ENCODE measurements around the gene PCSK2.

PCSK2 gene

DNA sequence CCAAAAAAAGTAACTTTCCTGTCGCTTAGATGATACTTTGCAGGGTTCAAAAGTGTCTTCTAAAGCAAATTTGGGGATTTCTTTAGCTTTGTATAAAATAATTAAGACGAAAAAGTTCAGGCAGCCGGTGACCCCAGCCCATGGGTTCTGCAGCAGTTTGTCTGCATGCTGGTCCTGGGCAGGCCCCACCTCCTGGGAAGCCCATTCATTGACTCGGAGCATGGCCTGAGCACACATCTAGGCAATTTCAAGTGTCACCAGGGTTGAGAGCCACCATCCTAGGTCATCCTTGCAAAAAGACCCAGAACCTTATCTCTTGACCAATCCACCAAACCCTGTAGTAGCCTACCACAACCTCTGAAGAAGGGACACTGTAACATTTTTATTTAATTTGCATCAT is 283.7 kb downstream of the PCSK2 start:
- DNase-seq: no peak

GRCh38 chr20:17511401-17511800 is 284.6 kb downstream of the PCSK2 start:
- DNase-seq: no peak

- no peak for DNase-seq
Measured at GRCh38 chr20:17513939-17514338, 287.1 kb downstream of the PCSK2 start.

- DNase-seq: no peak
Measured at GRCh38 chr20:17515053-17515452, 288.2 kb downstream of the PCSK2 start.

GRCh38 chr20:17518339-17519052 is 291.7 kb downstream of the PCSK2 start:
- DNase-seq: no peak

DNA sequence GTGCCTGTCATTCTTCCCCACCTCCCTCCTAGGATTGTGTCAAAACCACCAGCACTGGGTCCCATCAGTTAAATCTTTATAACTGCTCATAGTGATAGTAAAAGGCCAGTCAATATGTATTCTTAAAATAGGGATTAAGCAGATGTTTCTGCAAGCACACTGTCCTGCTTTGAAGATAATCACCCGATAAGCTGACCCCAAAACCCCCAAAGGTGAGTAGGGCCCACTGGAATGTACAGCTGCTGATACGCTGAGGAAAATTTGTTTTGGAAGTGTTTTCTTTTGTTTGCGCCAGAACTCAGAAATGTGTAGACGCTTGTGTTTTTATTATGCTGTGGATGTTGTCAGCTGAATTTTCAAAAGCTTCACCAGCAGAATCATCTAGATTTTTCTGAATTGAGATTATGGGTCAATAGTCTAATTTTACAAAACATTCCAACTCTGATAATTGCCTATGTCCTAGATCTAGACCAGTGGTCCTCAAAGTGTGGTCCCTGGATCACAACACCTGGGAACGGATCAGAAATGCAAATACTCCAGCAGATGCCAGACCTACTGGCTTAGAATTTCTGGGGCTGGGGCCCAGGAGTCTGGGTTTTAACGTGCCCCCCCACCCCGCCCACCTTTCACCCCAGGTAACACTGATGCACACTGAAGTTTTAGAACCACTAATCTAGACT is 292.9 kb downstream of the PCSK2 start:
- DNase-seq: no peak

DNA sequence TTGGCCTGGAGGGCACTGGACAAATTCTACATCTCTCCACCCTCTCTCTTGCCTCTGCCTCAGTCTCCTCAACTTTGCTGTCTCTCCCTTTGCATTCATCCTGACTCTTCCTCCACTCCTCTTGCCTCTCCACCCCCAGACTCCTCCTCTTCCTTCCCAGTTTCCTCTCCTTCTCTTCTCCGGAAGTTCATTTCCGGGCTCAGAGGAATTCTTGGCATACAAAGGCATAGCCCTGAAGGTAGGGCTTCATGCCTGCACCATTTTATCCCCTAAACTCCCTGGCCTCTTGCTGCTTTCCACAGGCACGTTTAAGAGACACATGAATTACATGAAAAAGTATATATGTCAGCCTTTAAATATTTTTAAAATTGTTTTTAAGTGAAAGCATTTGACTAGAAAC is 293.7 kb downstream of the PCSK2 start:
- no peak for DNase-seq

- no peak for DNase-seq
Measured at GRCh38 chr20:17522528-17522927, 295.7 kb downstream of the PCSK2 start.

DNA sequence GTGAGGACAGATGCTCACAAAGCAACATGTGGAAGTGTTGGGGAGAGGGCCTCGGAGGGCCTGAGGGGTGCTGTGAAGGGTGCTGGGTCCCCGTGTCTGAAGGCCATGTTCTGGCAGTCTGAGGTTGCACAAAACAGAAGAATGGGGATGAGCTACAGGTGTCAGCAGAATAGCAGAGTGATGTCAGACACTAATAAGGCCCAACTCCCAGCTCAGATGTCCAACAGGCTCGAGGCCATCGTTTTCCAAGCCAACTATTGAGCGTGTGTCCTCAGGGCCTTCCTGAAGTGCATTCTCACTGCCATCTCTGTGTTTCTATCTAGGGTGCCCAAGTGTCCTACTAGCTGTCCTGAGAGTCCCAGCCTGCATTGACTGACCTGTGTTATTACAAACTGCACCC is 296.5 kb downstream of the PCSK2 start:
- DNase-seq: no peak

- no peak for DNase-seq
Measured at GRCh38 chr20:17524560-17524959, 297.7 kb downstream of the PCSK2 start.

- no peak for DNase-seq
Measured at GRCh38 chr20:17525132-17525531, 298.3 kb downstream of the PCSK2 start.

DNA sequence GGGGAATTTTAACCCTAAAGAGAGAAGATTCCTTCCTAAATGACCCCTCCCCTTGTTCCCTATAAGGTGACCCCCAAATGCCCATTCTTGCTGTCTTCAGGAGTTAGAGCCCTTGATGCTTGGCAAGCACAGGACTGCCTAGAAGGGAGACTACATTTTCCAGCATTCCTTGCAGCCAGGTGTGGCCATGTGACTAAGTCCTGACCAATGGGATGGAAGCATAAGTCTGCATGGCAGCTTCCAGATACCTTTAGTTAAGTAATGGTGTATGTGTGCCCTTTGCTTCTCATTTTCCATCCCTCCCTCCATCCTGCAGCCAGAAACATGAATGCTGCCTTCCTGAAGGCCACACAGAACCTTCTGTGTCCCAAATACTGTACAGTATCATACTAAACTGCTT is 298.8 kb downstream of the PCSK2 start:
- no peak for DNase-seq

DNA sequence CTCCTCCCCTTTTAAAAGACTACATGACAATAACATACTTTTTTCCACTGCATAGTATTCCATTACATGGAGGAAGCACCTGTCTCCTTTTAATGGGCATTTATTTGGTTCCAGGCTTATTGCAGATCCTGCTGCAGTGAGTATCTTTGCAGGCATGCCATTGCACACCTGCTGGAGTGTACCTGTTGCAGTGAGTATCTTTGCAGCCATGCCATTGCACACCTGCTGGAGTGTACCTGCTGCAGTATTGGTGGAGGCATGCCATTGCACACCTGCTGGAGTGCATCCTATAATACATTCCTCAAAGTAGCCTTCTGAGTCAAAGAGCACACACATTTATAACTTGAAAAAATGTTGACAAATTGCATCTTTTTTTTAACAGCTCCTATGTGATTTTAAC is 302.7 kb downstream of the PCSK2 start:
- DNase-seq: no peak

DNA sequence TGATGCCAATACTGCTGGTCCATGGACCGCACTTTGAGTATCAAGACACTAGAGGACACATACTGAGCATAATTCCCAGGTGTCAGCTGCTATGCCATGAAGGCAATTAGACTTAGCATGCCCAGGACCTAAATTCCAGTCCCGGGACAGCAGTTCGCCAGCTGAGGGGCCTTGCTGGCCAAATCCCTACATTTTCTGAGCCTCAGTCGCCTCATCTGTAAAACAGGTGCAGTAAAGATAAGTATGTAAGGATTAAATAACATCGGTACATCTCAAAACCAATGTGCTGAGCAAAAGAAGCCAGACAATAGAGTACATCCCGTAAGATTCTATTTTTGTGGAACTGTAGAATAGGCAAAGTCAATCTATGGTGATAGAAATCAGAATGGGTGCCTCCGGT is 303.3 kb downstream of the PCSK2 start:
- no peak for DNase-seq

DNA sequence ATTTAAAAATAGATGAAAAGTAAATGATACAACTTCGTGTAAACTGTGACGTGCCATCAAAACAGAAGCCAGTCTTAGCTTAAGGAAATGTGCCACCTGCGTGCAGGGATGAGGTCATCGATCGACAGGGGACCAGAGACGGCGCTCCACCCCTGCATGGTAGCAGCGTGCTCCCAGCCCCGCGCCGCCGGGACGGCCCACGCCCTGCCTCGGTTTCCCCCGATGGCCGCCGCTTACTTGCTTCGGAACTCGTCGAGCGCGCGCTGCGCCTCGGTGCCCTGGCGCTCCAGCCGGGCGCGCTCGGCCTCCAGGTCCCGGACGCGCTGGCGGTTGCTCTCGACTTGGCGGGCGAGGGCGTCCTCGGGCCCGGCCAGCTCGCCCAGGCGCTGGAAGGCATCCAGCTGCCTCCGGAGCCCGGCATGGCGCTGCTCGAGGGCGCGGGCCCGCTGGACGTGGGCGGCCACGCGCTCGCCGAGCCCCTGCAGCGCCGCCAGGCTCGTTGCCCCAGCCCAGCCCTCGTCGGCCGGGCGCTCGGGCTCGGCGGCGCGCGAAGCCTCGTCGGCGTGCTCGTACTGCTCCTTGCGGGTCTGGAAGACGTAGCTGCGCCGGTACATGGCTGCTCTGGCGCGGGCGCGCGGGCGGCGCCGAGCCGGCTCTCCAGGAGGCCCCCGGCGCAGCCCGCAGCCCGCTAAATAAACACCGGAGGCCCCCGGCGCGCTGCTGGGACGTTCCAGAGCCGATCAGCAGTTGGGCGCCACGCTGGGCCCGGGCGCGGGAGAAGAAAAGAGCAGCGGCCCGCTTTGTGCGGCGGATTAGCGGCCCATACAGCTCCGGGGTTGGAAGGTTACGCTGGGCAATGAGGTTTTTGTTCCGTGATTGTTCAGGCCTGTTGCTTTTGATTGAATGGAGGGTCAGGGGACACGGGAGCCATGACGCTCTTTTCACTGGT is 304.1 kb downstream of the PCSK2 start, which contains the start of gene BFSP1:
TSS of gene BFSP1 (minus strand) at position 664 of the 949 bp plus-strand sequence. CDS start at position 614, 50 bp downstream.
- peak; percentile 81 for DNase-seq

DNA sequence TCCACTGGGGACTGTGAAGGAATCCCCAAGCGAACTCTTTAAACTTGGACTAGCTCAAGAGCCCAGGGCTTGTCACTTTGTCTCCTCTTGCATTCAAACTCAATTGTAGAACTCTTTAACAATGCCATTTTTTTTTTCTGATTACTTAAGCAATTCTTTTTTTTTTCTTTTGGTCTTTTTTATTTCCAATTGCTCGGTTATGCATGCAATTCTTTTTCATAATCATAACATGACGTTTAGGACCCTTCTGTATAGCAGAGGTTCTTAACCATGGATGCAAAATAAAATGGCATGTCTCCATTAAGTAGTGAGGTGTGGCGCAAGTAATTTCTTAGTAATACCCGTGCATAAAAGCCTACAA is 304.8 kb downstream of the PCSK2 start:
- DNase-seq: no peak

DNA sequence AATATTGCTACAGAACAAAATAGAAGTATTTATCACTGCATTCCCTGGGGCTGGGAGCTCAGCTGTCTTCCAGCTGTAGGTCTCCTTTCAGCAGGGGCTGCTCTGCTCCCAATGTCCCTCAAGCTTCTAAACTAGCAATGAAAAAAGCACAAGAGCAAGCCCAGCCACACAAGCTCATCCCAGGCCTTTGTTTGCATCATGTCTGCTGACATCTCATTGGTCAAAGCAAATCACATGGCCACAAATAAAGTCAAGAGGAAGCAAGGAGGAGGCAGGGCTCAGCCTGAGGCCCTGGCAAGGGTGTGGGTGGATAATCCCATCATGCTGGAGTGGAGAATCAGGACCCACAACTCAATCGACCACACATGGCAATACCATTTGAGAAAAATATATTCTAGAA is 306.6 kb downstream of the PCSK2 start:
- no peak for DNase-seq

GRCh38 chr20:17534077-17534476 is 307.2 kb downstream of the PCSK2 start:
- DNase-seq: no peak
